ENCODE data around the gene SLC26A11. TPM values are rescaled to one million over a fixed set of nuclear protein-coding genes. Genes with fewer than 3 reads are reported as not detected.

The SLC26A11 gene
- total RNA-seq, 1 experiment from 2014 or later: 26.5 TPM

- no peak overlapping the region for H4K5ac ChIP-seq (ENCODE audit: insufficient read length, low read depth, low read length)
- no peaks in the 10 kb centered on the region for H3K79me1 ChIP-seq (ENCODE audit: insufficient read depth, low read depth, low read length, poor library complexity, severe bottlenecking)
- H2AFZ ChIP-seq (ENCODE audit: low read length): no peak overlapping the region
- no peak overlapping the region for H3K4me2 ChIP-seq (ENCODE audit: insufficient read depth, insufficient read length, low read length)
- H3K27me3 ChIP-seq (ENCODE audit: insufficient read depth, low read length): no peaks in the 10 kb centered on the region
- no peaks in the 10 kb centered on the region for H3K9me3 Mint-ChIP-seq
- no peak overlapping the region for H3K23ac ChIP-seq (ENCODE audit: insufficient read length, low read depth, low read length)
- H3K9ac ChIP-seq (ENCODE audit: extremely low read depth, insufficient read length, low read length): no peak overlapping the region
- no peak overlapping the region for H3K18ac ChIP-seq (ENCODE audit: insufficient read length, low read depth, low read length)
- no peaks in the 10 kb centered on the region for H4K20me1 ChIP-seq (ENCODE audit: control insufficient read depth, insufficient read depth, insufficient read length)
- no peaks in the 10 kb centered on the region for H3K79me2 ChIP-seq (ENCODE audit: insufficient read depth, low read length)
- no peak overlapping the region for H4K91ac ChIP-seq (ENCODE audit: insufficient read length, low read depth, low read length)
- no peak overlapping the region for H3K14ac ChIP-seq (ENCODE audit: insufficient read depth, low read length)
- no peak overlapping the region for H2BK120ac ChIP-seq (ENCODE audit: low read depth, low read length, poor library complexity, severe bottlenecking)
- H3K23me2 ChIP-seq (ENCODE audit: insufficient read length, low read depth, low read length, poor library complexity, severe bottlenecking): no peaks in the 10 kb centered on the region
- H2BK12ac ChIP-seq (ENCODE audit: insufficient read length, low read depth, low read length): no peak overlapping the region
- H2AK5ac ChIP-seq (ENCODE audit: insufficient read length, low read length): no peak overlapping the region
- H2BK5ac ChIP-seq (ENCODE audit: insufficient read length, low read length): no peak overlapping the region
- H3K4me3 Mint-ChIP-seq: no peak overlapping the region
- no peak overlapping the region for H3K27ac Mint-ChIP-seq
- no peak overlapping the region for H3K27ac ChIP-seq (ENCODE audit: insufficient read length, low read depth, low read length)
- H4K8ac ChIP-seq (replicated peaks; ENCODE audit: insufficient read length, low read depth, low read length): no peak overlapping the region
- H3K36me3 Mint-ChIP-seq (ENCODE audit: insufficient read depth in 1 of 3, low read depth in 3 of 3): peaks cover 0 to 6% (median 3%) of the 10 kb centered on the region in 3 experiments; a peak in 2 of 7 replicates
- no peak for TF ChIP-seq CTCF (conservative IDR thresholded peaks at IDR 0.05)
- no peak for DNase-seq
- no peaks in the 10 kb centered on the region for H3K4me1 ChIP-seq (ENCODE audit: insufficient read depth, low read length)
- no CpG with 5 or more reads among the region's 7 CpGs for WGBS (ENCODE audit: extremely low coverage, insufficient read length, low lambda C conversion rate)
- peaks cover 4% of the 10 kb centered on the region for H3K27me3 Mint-ChIP-seq (ENCODE audit: low read depth)
- no peak overlapping the region for H3T11ph ChIP-seq (ENCODE audit: low read length)
- H3K4me1 Mint-ChIP-seq: peaks cover 7 to 10% of the 10 kb centered on the region in 2 experiments
- no peaks in the 10 kb centered on the region for H3K9me3 ChIP-seq (ENCODE audit: control insufficient read depth, low read depth, low read length)
- H3K56ac ChIP-seq (ENCODE audit: insufficient read length, low read depth, low read length): no peak overlapping the region
- no peak overlapping the region for H2BK20ac ChIP-seq (ENCODE audit: low read depth, low read length, poor library complexity, severe bottlenecking)
- H2BK15ac ChIP-seq (ENCODE audit: low read depth, low read length): no peak overlapping the region
- H3K4ac ChIP-seq (ENCODE audit: low read depth, low read length): no peak overlapping the region
Measured at GRCh38 chr17:80196652-80197051, 23.6 kb upstream of the SLC26A11 start.
